GM19467 (cell line): ENCODE data around the gene LRRC10B.

Experiments used
- ATAC-seq: cut with Tn5 transposase; IDR thresholded peaks from one replicate; pipeline ENCODE4 v1.9.1; 2021; ENCODE audit warnings: mild to moderate bottlenecking, moderate library complexity; ENCODE audit not compliant: unreplicated experiment

The LRRC10B gene

DNA sequence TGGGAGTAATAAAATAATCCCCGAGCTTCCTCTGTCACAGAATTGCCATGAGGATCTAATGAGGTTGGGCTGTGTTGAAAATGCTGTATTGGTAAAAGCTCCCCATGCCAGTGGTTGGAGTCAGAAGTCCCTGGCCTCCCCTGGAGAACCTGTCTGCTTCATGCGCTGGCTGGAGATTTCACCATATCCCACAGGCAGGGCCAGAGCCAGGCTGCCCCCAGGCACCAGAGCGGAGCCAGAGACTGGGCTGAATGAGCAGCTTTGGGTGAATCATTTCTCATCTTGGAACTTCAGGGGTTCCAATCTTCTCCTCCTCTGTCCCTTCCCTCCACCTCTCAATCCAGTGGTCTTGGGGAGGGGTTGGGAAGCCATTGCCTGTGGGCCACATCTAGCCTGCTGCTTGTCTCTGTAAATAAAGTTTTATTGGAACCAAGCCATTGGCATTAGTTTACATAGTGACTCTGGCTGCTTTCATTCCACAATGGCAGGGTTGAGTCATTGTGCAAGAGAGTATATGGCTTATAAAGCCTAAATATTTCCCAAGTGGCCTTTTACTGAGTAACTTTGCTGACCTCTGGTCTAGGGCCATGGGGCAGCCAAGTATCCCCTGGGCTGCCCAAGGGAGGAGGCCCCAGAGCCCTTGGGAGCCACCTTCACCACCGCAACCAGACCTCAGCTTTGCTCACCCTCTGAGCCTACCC lies 35.2 kb downstream of the LRRC10B start:
- ATAC-seq = no peak

DNA sequence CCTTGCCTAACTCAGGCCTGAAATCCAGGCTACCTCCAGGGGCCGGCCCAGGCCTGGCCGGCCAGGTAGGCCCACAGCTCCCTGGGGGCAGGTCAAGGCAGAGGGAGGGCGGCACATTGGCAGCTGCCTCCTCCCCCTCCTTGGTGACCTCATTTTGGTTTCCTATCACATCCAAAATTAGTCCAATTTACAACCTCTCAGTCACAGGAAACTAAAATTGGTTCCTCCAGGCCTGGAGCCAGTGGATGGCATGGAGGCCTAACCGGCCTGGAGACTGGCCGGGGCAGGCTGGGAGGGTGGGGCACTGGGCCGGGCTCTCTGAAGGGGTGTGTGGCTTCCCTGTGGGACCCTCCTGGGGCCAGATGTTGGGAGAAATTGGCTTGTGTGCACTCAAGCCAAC lies 35.9 kb downstream of the LRRC10B start:
- no peak for ATAC-seq

DNA sequence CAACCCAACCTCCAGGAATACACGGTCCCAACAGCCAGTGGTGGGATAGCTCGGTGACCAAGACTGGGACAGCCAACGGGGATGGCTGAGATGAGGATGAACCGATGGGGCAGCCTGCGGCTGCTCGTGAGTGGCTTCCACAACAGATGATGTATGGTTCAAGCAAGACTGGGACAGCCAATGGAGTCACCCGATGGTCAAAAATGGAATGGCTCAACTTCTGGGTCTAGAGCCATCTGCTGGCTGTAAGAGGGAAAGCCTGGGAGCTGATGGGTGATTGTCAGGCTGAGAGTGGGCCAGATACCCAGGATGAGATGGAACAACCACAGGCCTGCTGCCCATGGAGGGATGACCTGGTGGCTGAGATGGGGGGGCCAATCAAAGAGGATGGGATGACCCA lies 36.8 kb downstream of the LRRC10B start:
- ATAC-seq = no peak

DNA sequence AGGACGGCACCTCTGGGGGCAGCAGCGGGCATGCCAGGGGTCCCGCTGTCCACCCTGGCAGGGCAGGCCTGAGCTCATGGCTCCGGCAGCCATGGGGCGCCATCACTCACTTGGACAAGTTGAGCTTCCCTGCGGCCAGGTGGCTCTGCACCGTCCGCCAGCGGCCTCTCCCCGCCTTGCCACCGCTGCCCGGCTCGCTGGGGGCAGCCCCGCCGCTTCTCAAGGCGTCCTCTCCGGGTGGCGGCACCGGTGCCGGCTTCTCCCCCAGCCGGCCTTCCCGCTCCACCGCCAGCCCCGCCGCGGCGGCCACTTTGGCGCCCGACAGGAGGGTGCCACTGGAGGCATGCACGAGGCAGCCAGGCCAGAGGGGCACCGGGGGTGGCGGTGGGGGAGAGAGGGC lies 37.4 kb downstream of the LRRC10B start:
- no peak for ATAC-seq

DNA sequence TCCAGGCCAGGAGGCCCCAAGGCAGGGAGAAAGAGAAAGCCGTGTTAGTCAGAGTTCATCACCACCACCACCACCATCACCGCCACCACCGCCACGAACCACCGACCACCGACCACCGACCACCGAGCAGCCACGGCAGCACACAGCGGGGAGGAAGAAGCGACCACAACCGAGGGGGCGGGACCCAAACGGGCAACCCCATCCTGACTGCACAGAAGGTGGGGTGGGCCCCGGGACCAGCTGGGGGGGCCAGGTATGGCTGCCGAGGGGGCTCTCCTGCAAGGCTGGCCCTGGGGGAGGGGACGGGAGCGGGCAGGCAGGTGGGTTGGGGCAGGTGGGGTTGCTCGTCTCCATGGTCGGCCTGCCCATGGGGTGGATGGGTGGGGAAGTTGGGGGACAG lies 38.1 kb downstream of the LRRC10B start:
- no peak for ATAC-seq

DNA sequence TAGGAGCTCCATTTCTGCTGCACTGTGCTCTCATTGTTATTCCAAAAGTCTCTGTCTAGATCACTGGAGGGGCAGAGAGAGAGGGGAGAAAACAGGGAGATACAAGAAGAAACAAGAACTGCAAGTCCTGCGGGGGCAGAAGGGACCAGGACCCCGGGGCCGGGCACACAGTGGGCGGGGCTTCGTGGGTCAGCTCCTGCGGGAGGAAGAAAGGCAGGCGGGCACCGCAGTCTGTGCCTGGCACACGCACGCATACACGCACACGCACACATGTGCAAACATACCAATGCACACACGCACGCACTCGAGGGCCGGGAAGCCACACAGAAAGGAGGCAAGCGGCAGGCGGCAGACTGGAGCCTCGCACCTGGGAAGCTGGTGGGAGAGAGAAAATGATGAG lies 38.7 kb downstream of the LRRC10B start:
- ATAC-seq = no peak

DNA sequence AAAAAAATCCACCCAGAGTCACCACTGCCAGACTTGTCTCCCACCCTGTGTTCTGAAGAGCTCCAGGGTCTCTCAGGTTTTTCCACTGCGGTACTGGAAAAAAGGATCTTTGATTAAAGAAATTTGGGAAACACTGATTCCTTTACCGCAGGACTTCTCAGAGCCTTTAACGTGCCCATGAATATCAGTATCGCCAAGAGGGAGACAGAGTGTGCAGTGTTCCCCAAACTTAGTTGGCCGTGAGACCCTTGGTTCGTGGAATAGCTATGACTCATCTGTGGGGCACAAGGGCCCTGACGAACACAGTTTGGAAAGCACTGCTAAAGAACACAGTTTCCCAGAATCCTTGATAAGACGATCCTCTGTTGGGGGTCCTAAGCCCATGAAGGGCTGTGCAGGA lies 40.6 kb downstream of the LRRC10B start:
- ATAC-seq = no peak

DNA sequence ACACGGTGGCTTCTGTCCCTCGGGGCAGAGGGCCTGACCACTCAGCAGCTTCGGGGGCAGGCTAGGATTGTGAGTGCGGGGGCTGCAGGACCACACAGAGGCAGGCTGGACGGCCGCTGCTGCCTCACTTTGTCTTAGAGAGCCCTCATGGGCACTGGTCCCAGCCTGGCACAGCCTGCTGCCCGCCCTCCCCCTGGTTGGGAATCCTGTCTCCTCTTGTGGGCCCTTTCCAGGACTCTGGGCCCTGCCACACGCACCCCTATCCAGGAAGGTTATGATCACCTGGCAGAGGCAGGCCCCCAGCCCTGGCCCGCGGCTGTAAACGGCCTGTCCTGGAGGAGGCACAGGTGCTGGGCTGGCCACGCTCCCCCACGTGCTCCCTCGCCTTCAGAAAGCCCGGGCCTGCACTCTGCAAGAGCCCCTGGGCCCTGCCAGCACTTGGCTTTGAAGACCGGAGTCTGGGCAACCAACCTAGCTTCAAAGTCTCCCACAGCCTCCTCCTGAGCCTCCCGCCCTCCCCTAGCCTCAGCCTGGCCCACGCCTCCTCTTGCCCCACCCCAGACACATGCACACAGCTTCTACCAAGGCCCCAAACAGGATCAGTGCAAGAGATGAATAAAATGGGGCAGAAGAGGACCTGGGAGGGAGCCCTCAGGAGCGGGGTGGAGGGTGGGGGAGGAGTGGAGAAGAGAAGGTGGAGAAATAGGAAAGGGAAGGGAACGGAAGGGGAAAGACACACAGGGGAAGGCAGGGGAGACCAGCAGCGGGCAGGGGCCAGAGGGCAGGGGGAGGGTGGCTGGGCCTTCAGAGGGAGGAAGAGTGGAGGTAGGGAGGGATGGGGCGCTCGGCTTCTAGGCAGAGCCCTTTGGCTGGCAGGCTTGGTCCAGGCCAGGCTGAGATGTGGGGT lies 41.4 kb downstream of the LRRC10B start:
- ATAC-seq = no peak

DNA sequence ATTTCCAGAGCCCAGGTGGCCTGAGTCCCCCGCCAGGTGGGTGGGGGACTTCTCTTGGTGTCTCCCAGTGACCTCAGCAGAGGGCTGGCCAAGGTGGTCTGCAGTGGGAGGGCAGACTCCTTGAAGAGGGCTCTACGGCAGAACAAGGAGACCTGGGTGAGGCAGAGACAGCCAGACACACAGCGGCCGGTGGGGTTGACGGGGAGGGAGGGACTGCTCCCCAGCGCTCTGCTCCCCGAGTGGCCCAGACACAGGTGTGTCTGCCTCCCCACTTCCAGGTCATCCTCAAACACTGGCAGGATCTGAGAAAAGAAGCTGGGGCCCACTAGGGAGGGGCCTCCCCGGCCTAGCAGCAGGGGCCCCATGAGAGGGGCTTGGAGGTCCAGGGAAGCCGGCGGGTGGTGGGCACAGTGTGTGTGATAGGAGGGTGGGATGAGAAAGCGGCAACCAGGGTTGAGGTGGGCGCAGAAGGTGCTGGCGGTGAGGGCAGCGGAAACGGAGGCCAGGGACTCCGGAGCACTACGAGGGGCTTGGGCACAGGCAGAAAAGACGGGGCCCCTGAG lies 42.2 kb downstream of the LRRC10B start:
- no peak for ATAC-seq

DNA sequence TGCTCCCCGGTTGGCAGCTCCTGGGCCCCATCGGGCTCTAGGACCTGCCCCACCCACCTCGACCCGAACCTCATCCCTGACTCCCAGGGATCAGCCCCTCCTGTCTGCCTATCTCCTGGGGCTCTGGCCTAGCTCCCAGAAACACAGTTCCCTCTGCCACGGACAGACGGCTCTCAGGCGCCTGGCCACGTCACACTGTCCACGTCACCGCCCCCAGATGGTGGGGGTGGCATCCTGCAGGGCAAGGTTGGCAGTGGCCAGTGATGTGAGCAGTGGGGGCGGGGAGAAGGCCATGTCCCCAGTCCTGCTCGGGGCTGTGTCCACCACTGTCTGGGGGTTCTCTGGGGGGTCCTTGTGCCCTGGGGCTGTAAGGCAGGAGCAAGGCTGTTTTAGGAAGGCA lies 43.1 kb downstream of the LRRC10B start:
- no peak for ATAC-seq

DNA sequence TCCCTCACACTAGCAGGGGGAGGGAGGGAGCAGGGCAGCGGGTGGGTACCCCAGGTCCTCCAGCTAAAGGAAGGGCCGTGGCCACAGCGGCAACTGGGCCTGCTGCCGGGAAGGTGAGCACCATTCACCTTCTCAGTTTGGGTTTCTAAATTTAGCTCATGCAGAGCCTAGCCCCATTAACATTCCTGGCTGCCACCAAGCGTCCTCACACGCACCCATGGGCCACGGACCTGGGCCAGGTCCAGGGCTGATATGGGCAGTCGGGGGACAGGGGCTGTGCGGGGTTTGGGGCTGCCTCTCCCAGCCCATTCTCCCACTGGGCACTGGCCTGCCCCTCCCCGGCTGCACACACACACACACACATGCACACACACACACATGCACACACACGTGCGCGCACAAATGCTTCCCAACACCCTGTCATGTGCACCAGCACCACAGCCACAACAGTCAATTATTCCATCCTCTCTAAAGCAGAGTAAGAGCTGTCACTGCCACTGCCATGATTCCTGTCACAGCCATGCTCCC lies 43.6 kb downstream of the LRRC10B start:
- no peak for ATAC-seq

DNA sequence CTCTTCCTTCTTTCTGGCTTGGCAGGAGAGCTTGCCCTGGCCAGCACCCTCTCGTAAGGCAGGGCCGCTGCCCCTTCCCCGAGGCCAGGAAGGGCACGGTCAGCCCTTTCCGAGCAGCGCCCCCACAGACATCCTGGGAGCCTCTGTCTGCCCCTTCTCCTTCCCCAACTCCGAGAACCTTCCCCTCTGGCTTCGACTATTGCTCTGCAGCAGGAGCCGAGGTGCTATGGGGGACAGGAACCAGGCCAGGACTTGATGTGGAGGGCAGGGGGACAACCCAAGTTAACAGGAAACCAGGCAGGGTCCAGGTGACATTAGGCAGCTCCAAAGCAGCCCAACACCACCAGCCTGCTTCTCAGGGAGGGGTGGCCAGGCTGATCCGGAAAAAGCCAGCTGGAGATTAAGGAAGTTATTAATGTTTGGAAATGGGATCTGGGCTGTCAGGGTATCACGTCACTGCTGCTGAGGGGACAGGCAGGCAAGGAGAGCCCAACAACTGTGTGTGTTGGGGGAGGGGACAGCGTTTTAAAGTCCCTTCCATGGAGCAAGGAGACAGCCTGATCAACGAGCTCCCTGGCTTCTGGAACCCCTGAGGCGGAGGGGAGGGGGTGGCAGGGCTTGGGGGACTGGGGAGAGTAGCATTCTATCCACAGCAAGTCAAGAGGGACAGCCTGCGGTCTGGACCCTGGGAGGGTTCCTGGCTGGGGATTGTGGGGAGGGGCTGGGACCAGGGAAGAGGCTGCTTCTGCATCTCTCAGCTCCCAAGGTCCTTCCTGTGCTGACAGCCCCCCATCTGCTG lies 45.0 kb downstream of the LRRC10B start:
- no peak for ATAC-seq

DNA sequence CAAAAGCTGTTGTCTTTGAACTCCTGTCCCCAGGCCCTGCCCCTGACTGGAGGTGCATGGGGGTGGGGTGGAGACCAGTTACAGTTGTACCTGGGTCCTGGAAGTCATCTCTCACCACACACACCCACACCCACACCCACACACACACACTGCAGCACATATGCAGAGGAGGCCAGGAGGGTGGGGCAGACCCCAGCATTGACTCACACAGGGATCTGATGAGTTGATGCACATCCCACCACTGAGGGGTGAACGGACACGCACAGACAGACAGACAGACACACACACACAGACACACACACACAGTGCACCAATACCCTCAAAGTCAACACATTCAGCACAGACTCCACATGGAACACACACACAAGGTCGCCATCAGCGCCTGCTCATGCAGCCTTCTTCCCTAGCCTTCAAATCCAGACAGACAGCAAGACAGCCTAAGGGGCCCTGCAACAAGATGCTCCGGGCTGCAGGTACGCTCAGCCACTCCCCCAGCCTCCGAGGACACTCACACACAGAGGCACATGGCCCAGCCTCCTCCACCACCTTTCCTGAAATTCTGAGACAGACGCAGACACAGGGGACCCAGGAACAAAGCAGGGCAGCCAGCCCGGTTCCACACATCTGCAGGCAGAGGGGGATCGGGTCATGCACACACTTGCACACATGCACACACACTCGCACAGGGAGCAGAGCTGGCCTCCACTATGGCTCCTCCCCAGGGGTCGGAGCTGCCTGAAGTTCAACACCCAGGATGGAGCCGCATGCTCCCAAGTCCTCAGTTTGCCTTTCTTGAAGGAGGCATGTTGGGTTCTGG lies 45.8 kb downstream of the LRRC10B start:
- no peak for ATAC-seq

DNA sequence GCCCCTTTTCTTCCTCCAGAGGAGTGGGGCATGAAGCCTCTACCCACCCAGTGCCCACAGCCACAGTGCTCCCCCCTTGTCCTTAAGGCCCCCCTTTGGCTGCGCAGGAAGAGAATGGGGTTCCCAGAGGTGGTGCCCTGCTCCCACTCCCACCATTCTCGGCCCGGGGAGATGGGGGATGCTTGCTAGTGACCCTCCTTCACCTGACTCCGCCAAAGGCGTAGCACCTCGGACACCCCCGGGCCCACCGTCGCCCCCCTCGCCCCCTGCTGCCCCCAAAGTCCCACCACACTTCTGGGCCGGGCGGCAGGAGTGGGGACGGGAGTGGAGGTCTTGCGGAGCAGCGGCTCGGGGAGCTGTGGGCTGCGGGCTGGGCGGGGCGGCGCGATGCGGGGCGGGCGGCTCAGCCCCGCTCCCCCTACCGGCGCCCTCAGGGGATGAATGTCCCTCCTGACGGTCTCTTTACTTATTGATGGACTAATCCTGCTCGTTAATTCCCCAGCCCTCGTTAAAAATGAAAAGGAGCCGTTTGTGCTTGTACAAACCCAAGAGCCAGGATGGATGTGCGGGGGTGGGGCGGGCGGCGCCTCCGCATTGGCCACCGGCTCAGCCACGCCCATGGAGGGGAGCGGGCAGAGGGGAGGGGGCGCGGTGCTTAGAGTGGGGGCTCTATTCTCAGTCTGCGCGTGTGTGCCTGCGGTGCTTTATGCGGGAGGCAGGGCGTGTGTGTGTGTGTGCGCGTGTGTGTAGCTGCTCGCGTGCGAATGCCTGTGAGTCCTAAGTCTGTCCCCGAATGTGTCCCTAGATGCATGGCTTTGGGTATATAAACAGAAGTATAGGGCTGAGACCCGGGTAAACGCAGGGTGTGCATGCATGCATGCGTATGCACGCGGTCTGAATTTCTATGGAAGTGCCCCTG lies 46.8 kb downstream of the LRRC10B start:
- no peak for ATAC-seq

DNA sequence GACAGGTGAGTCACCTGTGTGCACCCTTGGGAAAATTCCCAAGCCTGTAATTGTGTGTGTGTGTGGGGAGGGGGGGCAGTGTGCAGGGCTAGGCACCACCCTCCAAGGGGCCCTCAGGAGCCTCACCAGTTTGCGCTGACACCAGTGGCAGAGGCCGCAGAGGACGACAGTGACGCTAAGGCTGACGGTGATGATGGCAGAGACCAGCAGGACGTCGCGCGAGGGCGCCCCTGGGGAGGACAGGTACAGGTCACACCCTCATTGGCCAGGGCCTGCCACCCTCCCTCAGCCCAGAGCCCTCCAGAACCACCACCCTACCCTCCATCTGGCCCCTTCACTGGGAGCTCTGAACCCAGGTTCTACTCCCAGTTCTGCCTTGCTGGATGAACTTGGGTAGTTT lies 47.4 kb downstream of the LRRC10B start:
- ATAC-seq = no peak

DNA sequence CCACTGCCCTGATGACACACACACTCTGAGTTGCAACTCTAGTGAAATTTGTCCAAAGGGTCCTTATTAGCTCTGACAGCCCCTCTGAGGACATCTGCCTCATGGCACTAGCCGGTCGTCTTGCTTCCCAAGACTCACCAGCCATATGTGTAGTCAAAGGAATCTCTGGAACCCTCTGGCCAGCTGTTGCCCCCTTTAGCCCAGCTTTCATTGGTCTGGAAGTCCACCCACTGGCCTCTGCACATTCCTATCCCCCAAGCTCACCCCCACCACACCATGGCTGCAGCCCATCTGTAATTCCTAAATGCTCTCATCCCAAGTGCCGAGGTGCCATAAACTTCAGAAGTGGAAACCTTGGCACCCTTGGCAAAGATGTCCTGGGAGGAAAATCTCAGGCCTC lies 48.1 kb downstream of the LRRC10B start:
- ATAC-seq = no peak
